ENCODE results near the gene HAUS8. TPM values are rescaled to one million over a fixed set of nuclear protein-coding genes. Genes with fewer than 3 reads are reported as not detected.

HAUS8 gene
- 10 to 100 TPM in 2 of 4 donors, 1 to 10 TPM in 2; 4.4 to 13.8 (median 10.3) TPM for total RNA-seq

- 1% methylated on average over 99 of the region's 103 CpGs; no CpG with 5 or more reads in 1 of the 2 donors for WGBS, 2 donors (ENCODE audit: low coverage in 1 of 2)
- Histone ChIP-seq H3K27me3 (no peaks in the 10 kb centered on the region), H3K4me1 (peaks cover 24 to 51% (median 42%) of the 10 kb centered on the region in 4 donors), H3K36me3 (peaks cover 0 to 11% (median 0%) of the 10 kb centered on the region in 4 donors), H3K9me3 (no peaks in the 10 kb centered on the region), H3K27ac (peak within 1 kb of the TSS; percentile 90 to 95 (median 93)), H3K4me3 (peak within 1 kb of the TSS; percentile 77 to 95 (median 94))
- in situ Hi-C loops (cut with MboI; ENCODE audit: low pct_ligation_motif_present in 1 of 4, low pct_unique_long_range_greater_than_20kb in 1 of 4, low sequenced_read_pairs in 3 of 4), result no loop called here
- DNase-seq, result peak; percentile 100
- TF ChIP-seq POLR2AphosphoS5 (IDR thresholded peaks at IDR 0.05), result peak; percentile 50 to 86 (median 81)
- no peak for TF ChIP-seq EP300 (IDR thresholded peaks at IDR 0.05; ENCODE audit: low read depth)
- intact Hi-C loops (cut with DNase I; ENCODE audit: low total_unique reads), result loop anchor here (10.0 kb wide), 1 partner anchor 60 kb away; no protein-coding TSS in a partner anchor
Measured at GRCh38 chr19:17075035-17075863, at the start of gene HAUS8, which contains the start of gene MYO9B. Gene HAUS8 (minus strand): TSS chr19:17075452. CDS start chr19:17075422, 30 bp downstream. Gene MYO9B (plus strand): TSS chr19:17075777. CDS start chr19:17101718, 25,941 bp downstream.

- Histone ChIP-seq H3K4me1 (peaks cover 6 to 50% (median 16%) of the 10 kb centered on the region in 4 donors), H3K27me3 (no peaks in the 10 kb centered on the region), H3K9me3 (no peaks in the 10 kb centered on the region), H3K36me3 (no peaks in the 10 kb centered on the region), H3K27ac (peak overlapping the region; percentile 72 to 85 (median 76)), H3K4me3 (no peak overlapping the region)
- intact Hi-C loops (cut with DNase I; ENCODE audit: low total_unique reads) (no loop called here), in situ Hi-C loops (cut with MboI; ENCODE audit: low pct_ligation_motif_present in 1 of 4, low pct_unique_long_range_greater_than_20kb in 1 of 4, low sequenced_read_pairs in 3 of 4) (no loop called here)
- no peak for TF ChIP-seq POLR2A (IDR thresholded peaks at IDR 0.05)
- no peak for TF ChIP-seq CTCF (IDR thresholded peaks at IDR 0.05)
- TF ChIP-seq EP300 (IDR thresholded peaks at IDR 0.05; ENCODE audit: low read depth), result no peak
- TF ChIP-seq POLR2AphosphoS5 (IDR thresholded peaks at IDR 0.05), result no peak
- DNase-seq, result no peak
- WGBS, 2 donors (ENCODE audit: low coverage in 1 of 2), result 83 to 100% methylated on average over 1 of the region's 1 CpG
Measured at GRCh38 chr19:17124025-17124424, 48.8 kb upstream of the HAUS8 start.

- Histone ChIP-seq H3K4me3 (no peak overlapping the region), H3K4me1 (peaks cover 6 to 50% (median 16%) of the 10 kb centered on the region in 4 donors), H3K36me3 (no peaks in the 10 kb centered on the region), H3K9me3 (no peaks in the 10 kb centered on the region), H3K27me3 (no peaks in the 10 kb centered on the region), H3K27ac (peak overlapping the region; percentile 7 to 48 (median 30))
- no peak for TF ChIP-seq CTCF (IDR thresholded peaks at IDR 0.05)
- TF ChIP-seq POLR2A (IDR thresholded peaks at IDR 0.05), result no peak
- no peak for TF ChIP-seq EP300 (IDR thresholded peaks at IDR 0.05; ENCODE audit: low read depth)
- no peak for TF ChIP-seq POLR2AphosphoS5 (IDR thresholded peaks at IDR 0.05)
- intact Hi-C loops (cut with DNase I; ENCODE audit: low total_unique reads), result no loop called here
- 50 to 67% methylated on average over 2 of the region's 2 CpGs for WGBS, 2 donors (ENCODE audit: low coverage in 1 of 2)
- DNase-seq, result no peak
- in situ Hi-C loops (cut with MboI; ENCODE audit: low pct_ligation_motif_present in 1 of 4, low pct_unique_long_range_greater_than_20kb in 1 of 4, low sequenced_read_pairs in 3 of 4), result no loop called here
Measured at GRCh38 chr19:17123041-17123440, 47.8 kb upstream of the HAUS8 start.

- in situ Hi-C loops (cut with MboI; ENCODE audit: low pct_ligation_motif_present in 1 of 4, low pct_unique_long_range_greater_than_20kb in 1 of 4, low sequenced_read_pairs in 3 of 4), result no loop called here
- intact Hi-C loops (cut with DNase I; ENCODE audit: low total_unique reads), result no loop called here
Measured at GRCh38 chr19:17121736-17122293, 46.6 kb upstream of the HAUS8 start.

More at GRCh38 chr19:17121736-17122293, 46.6 kb upstream of the HAUS8 start:
- Histone ChIP-seq H3K27me3 (no peaks in the 10 kb centered on the region), H3K9me3 (no peaks in the 10 kb centered on the region), H3K36me3 (no peaks in the 10 kb centered on the region), H3K27ac (no peak overlapping the region), H3K4me1 (peaks cover 6 to 45% (median 16%) of the 10 kb centered on the region in 4 donors), H3K4me3 (no peak overlapping the region)
- 78 to 98% methylated on average over 6 to 9 of the region's 9 CpGs for WGBS, 2 donors (ENCODE audit: low coverage in 1 of 2)
- TF ChIP-seq POLR2A (IDR thresholded peaks at IDR 0.05) (no peak), CTCF (IDR thresholded peaks at IDR 0.05) (no peak), POLR2AphosphoS5 (IDR thresholded peaks at IDR 0.05) (no peak), EP300 (IDR thresholded peaks at IDR 0.05; ENCODE audit: low read depth) (no peak)
- DNase-seq, result no peak
